GM21447 (cell line): Measurements from ENCODE around the gene ZBTB18.

ENCODE experiments used
- ATAC-seq: cut with Tn5 transposase; IDR thresholded peaks from one replicate; pipeline ENCODE4 v1.9.1; 2021; ENCODE audit not compliant: unreplicated experiment

ZBTB18 gene

GRCh38 chr1:244087021-244087560 lies 36.0 kb downstream of the ZBTB18 start:
- no peak for ATAC-seq

GRCh38 chr1:244087611-244088010 lies 36.5 kb downstream of the ZBTB18 start:
- no peak for ATAC-seq

- ATAC-seq, result no peak
Measured at GRCh38 chr1:244088161-244088560, 37.1 kb downstream of the ZBTB18 start.

- ATAC-seq, result no peak
Measured at GRCh38 chr1:244089561-244089960, 38.5 kb downstream of the ZBTB18 start.

GRCh38 chr1:244090645-244091044 lies 39.6 kb downstream of the ZBTB18 start:
- no peak for ATAC-seq

DNA sequence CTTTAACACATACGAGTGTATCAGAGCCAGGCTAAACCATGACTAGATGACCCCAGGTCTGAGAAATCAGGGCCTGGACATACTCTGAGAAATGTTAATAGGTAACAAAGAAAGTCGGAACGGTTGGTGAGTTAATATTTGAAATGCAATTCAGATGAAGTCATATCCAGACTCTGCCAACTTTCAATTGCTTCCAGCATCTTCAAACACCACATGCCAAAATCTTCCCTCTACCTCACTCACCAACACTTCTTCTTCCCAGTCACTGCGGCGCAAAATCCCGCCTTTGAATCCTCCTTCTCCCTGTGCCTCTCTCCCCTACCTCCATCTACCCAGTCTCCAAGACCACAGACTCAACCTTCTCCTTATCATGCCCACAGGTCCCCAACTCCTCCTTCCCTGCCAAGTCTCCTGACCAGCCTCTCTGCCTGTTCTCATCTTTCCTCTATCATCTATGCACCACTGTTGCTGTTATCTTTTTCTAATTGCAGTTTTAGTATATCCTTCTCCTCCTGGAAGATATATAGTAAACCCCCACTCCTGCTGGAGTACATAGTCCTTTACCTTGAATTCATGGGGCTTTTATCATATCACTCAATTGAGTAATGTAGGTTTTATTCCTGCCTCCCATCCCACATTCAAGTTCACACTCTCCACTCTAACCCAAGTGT lies 41.3 kb downstream of the ZBTB18 start:
- ATAC-seq, result no peak

DNA sequence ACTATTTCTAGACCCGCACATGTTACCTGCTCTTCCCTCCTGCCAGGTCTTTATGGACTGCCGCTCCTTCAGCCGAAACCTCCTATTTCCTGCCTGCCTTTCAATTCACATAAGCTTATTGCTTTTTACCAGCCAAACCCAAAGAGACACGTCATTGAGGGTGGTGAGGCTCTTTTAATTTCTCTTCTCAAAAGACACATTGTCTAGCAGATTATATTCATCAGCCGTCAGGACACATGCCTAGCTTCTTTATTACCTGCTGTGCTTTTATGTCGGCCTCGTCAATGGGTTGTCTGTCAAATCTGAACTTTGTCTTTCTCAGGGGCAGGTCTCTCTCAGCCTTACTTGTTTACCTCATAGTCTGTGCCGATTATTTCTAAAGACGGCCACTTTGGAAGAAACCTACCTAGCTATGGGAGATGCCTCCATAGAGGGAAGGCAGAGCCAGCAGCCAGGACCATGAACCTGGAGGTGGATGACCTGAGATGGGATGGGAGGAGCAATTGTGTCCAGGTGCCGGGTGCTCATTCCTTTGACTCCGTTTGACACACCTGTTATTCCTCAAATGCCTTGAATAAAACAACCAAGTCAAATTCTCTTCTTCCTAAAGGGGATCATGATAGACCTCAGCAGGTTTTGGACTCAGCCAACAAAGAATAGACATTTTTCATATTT lies 42.0 kb downstream of the ZBTB18 start:
- ATAC-seq, result no peak

- ATAC-seq, result no peak
Measured at GRCh38 chr1:244094880-244095528, 43.9 kb downstream of the ZBTB18 start.

- no peak for ATAC-seq
Measured at GRCh38 chr1:244095529-244095911, 44.4 kb downstream of the ZBTB18 start.

DNA sequence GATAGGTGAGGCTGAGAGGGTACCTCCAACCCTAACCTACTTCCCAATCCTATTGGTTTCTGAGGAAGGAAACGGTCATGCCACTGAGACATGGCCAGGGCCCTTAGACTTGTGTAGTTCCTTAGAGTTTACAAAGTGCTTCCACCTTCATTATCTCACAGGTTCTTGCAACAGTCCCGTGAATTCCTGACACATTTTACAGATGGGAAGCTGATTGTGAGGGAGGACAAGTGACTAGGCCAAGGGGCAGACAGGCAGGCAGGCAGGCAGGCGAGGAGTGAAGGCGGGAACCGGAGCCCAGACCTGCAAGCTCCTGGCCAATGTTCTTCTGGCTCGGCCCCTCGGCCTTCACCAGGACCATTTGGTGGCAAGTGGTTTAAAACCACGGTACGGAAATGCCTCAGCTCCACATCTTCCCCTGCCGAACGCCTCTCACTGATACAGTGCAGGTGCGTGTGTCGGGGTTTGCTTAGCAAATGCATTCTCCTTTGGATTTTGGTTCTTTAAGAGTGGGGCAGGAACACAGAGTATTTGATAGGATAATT lies 45.1 kb downstream of the ZBTB18 start:
- ATAC-seq, result no peak

DNA sequence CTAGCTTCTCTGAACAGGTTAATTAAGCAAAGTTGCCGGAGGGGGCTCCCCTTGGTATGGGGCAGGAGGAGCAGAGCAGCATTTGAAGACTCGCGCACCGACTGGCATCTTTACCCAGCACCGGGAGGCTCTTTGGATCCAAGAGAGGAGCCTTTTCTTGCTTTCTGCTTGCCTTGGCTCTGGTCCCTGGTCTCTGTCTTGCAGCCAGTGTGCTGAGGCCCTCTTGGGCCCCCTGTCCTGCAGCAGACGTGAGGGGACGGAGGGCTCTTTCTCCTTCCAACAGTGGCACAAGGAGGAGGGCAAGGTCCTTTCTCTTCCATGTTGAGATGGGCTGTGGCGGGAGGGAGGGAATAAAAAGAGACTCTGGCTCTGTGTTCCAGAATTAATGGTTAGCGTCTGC lies 45.6 kb downstream of the ZBTB18 start:
- ATAC-seq, result no peak

DNA sequence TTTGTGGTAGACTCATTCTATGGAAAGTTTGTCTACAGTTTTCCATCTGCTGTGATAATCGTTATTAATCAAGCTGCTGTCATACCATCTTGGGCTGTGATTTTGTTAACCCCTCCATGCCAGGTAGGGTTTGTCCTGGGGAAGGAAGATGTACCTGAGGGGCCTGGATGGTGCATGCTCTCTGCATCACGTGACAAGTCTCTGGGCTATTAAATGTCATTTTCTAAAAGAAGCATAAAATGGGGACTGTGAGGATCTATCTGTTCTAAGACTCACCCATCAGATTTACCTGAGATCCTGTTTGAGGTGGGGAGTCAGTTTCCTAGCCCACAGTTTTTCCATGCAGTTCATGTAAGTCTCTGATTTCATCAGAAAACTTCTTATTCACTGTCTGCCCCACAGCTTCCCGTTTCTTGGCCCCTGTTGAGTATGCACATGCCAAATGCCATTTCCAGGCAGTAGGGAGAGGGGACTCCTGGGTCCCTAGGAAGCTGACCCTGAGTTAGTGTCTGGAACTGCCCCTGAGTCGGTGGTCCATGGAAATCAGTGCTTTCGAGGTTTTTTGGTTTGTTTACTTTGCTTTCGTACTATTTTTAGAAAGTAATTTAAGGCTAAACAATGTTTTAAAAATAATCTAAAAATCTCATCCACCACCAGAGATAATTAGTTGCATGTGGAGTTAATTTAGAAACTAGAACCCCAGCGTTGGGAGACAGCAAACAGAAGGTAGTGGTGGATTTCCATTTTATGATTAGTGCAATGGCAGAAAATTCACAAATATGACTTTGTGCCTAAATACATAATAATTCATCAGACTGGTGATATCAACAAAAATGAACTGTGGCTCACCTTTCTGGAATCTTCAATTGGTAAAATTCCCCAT lies 46.7 kb downstream of the ZBTB18 start:
- no peak for ATAC-seq

DNA sequence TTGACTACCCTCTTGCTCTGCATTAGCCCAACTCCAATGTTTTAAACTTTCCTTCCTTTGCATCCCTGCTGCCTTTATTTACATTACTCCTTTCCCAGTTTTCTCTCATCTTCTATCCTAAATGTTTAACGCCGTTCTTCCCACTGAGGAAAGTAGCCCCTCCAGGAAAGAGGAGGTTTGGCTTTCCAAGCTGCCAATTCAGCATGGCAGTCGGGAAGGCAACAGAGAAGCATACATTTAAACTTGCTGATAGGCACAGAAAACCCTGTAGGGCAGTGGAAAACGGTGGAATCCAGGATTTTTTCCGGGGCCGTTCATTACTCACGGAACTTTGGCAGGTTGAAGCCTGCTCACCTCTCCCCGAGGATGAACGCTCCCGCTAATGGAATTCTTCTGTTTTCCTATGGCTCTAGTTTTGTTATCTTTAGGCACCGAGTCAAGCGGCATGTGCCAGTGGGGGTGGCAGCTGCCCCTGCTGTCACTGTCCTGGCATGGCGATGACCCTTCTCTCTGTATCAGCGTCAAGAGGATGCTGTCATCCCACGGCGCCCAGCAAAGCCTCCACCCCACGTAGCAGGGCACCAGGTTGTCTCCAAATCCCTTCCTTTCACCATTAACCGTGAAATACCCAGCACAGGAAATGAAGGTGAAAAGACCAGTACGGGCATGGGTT lies 48.3 kb downstream of the ZBTB18 start:
- ATAC-seq, result no peak

GRCh38 chr1:244100276-244100675 lies 49.2 kb downstream of the ZBTB18 start:
- ATAC-seq, result no peak

GRCh38 chr1:244100704-244101453 lies 49.8 kb downstream of the ZBTB18 start:
- ATAC-seq, result no peak

- ATAC-seq, result no peak
Measured at GRCh38 chr1:244102046-244102445, 51.0 kb downstream of the ZBTB18 start.

DNA sequence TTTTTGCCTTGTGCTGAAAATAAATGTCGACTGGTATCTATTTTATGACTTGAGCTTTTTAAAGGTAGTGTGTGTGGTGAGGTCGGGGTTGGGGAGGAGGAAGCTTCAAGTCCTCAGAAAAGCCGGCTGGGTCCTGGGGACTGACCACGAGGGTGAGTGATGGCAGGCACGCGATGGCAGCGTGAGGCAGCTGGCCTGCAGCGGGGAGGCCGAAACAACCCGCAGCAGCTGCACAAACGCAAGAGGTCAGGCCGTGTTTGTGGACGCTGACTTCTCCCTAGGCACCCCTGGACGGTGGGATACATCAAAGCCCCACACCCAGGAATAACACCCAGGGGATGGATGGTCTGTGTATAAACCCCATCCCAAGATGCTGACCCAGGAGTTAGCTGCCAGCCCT lies 51.4 kb downstream of the ZBTB18 start:
- no peak for ATAC-seq

GRCh38 chr1:244104309-244105060 lies 53.4 kb downstream of the ZBTB18 start:
- ATAC-seq, result no peak

- no peak for ATAC-seq
Measured at GRCh38 chr1:244106176-244106575, 55.1 kb downstream of the ZBTB18 start.
